HUES64 (cell line): ENCODE results near the gene PYROXD2.
"Not testable (repeated sequence)": the region's sequence is repeated elsewhere in the genome, so short reads cannot be mapped to it uniquely, and the experiment has no call there.

Source experiments
- H3K27ac ChIP-seq: 2 replicates; pipeline ENCODE4 v1.7.0; 2013; ENCODE audit warnings: low read depth, low read length, inconsistent platforms
- H3K27me3 ChIP-seq: 2 replicates; pipeline ENCODE4 v1.6.1; 2013; ENCODE audit warnings: mild to moderate bottlenecking, low read length; ENCODE audit not compliant: insufficient read depth
- H3K36me3 ChIP-seq: 2 replicates; pipeline ENCODE4 v1.6.1; 2013; ENCODE audit warnings: mild to moderate bottlenecking, low read length; ENCODE audit not compliant: insufficient read depth
- H3K4me1 ChIP-seq: 2 replicates; pipeline ENCODE4 v1.6.1; 2013; ENCODE audit warnings: mild to moderate bottlenecking, low read length, moderate library complexity; ENCODE audit not compliant: insufficient read depth
- H3K4me3 ChIP-seq: 2 replicates; pipeline ENCODE4 v1.5.1; 2013; ENCODE audit warnings: mild to moderate bottlenecking, low read length, moderate library complexity
- H3K9ac ChIP-seq: 2 replicates; pipeline ENCODE4 v1.6.1; 2013; ENCODE audit warnings: mild to moderate bottlenecking, low read depth, low read length
- H3K9me3 ChIP-seq: 2 replicates; pipeline ENCODE4 v1.6.1; 2013; ENCODE audit warnings: low read depth, low read length; ENCODE audit not compliant: insufficient read depth
- WGBS: fragments of 150-250, 120-280 bp; methylation state at CpG from one replicate; pipeline ENCODE4 v1.1.7; 2013; ENCODE audit warnings: missing lambda C conversion rate; 5-methylcytosine and 5-hydroxymethylcytosine counted together

The PYROXD2 gene

GRCh38 chr10:98361131-98362025 is 53.6 kb downstream of the PYROXD2 start:
- H3K36me3 ChIP-seq: no peaks in the 10 kb centered on the region
- 79% methylated on average over 15 of the region's 15 CpGs for WGBS
- peaks cover 14% of the 10 kb centered on the region; the same call in 1 of the 2 replicates for H3K4me1 ChIP-seq
- no peak overlapping the region for H3K27ac ChIP-seq
- no peak overlapping the region for H3K9ac ChIP-seq
- no peaks in the 10 kb centered on the region for H3K27me3 ChIP-seq
- no peak overlapping the region for H3K4me3 ChIP-seq
- no peaks in the 10 kb centered on the region for H3K9me3 ChIP-seq

- Histone ChIP-seq H3K4me3 (no peak overlapping the region), H3K4me1 (peaks cover 7% of the 10 kb centered on the region; the same call in 1 of the 2 replicates), H3K9ac (no peak overlapping the region), H3K9me3 (no peaks in the 10 kb centered on the region), H3K27ac (no peak overlapping the region), H3K36me3 (no peaks in the 10 kb centered on the region), H3K27me3 (no peaks in the 10 kb centered on the region)
- 73% methylated on average over 4 of the region's 5 CpGs for WGBS
These were observed 57.7 kb downstream of the PYROXD2 start for GRCh38 chr10:98357194-98357822.

GRCh38 chr10:98354491-98354890 is 60.5 kb downstream of the PYROXD2 start:
- H3K4me3 ChIP-seq: no peak overlapping the region
- H3K4me1 ChIP-seq: no peaks in the 10 kb centered on the region
- WGBS: 84% methylated on average over 3 of the region's 3 CpGs
- no peak overlapping the region for H3K9ac ChIP-seq
- H3K27ac ChIP-seq: no peak overlapping the region
- H3K9me3 ChIP-seq: no peaks in the 10 kb centered on the region
- no peaks in the 10 kb centered on the region for H3K27me3 ChIP-seq
- H3K36me3 ChIP-seq: no peaks in the 10 kb centered on the region

GRCh38 chr10:98353170-98353569 is 61.8 kb downstream of the PYROXD2 start:
- no peak overlapping the region for H3K9ac ChIP-seq
- H3K4me3 ChIP-seq: no peak overlapping the region
- no peaks in the 10 kb centered on the region for H3K9me3 ChIP-seq
- no peaks in the 10 kb centered on the region for H3K27me3 ChIP-seq
- H3K36me3 ChIP-seq: no peaks in the 10 kb centered on the region
- WGBS: 82% methylated on average over 7 of the region's 7 CpGs
- no peak overlapping the region for H3K27ac ChIP-seq
- H3K4me1 ChIP-seq: no peaks in the 10 kb centered on the region

- WGBS: 87% methylated on average over 11 of the region's 11 CpGs
- Histone ChIP-seq H3K4me1 (no peaks in the 10 kb centered on the region), H3K9me3 (peaks cover 5% of the 10 kb centered on the region), H3K4me3 (no peak overlapping the region), H3K36me3 (no peaks in the 10 kb centered on the region), H3K9ac (no peak overlapping the region), H3K27ac (no peak overlapping the region), H3K27me3 (no peaks in the 10 kb centered on the region)
These were observed 63.1 kb downstream of the PYROXD2 start for GRCh38 chr10:98351831-98352402.

- no peaks in the 10 kb centered on the region for H3K36me3 ChIP-seq
- no peaks in the 10 kb centered on the region for H3K4me1 ChIP-seq
- WGBS: 92% methylated on average over 9 of the region's 9 CpGs
- H3K9ac ChIP-seq: no peak overlapping the region
- peaks cover 13% of the 10 kb centered on the region for H3K9me3 ChIP-seq
- no peak overlapping the region for H3K27ac ChIP-seq
- no peaks in the 10 kb centered on the region for H3K27me3 ChIP-seq
- H3K4me3 ChIP-seq: no peak overlapping the region
These were observed 65.5 kb downstream of the PYROXD2 start for GRCh38 chr10:98349508-98349922.

GRCh38 chr10:98346847-98347246 is 68.1 kb downstream of the PYROXD2 start:
- Histone ChIP-seq H3K9ac (no peak overlapping the region), H3K36me3 (no peaks in the 10 kb centered on the region), H3K9me3 (peaks cover 13% of the 10 kb centered on the region), H3K4me1 (no peaks in the 10 kb centered on the region), H3K4me3 (no peak overlapping the region), H3K27me3 (no peaks in the 10 kb centered on the region), H3K27ac (no peak overlapping the region)
- WGBS: 85% methylated on average over 6 of the region's 6 CpGs

- WGBS: 91% methylated on average over 6 of the region's 6 CpGs
These were observed 70.4 kb downstream of the PYROXD2 start for GRCh38 chr10:98344589-98345038.

GRCh38 chr10:98341701-98342100 is 73.3 kb downstream of the PYROXD2 start:
- not testable (repeated sequence) for H3K27me3 ChIP-seq, H3K4me1 ChIP-seq, H3K4me3 ChIP-seq, H3K9ac ChIP-seq, H3K27ac ChIP-seq, H3K9me3 ChIP-seq, H3K36me3 ChIP-seq
- 94% methylated on average over 10 of the region's 10 CpGs for WGBS

More at GRCh38 chr10:98344589-98345038, 70.4 kb downstream of the PYROXD2 start:
- no peak overlapping the region for H3K27ac ChIP-seq
- no peak overlapping the region for H3K9ac ChIP-seq
- H3K9me3 ChIP-seq: peaks cover 13% of the 10 kb centered on the region
- H3K4me3 ChIP-seq: no peak overlapping the region
- no peaks in the 10 kb centered on the region for H3K36me3 ChIP-seq
- H3K27me3 ChIP-seq: no peaks in the 10 kb centered on the region
- no peaks in the 10 kb centered on the region for H3K4me1 ChIP-seq

GRCh38 chr10:98340940-98341310 is 74.1 kb downstream of the PYROXD2 start:
- Histone ChIP-seq H3K9me3 (no peaks in the 10 kb centered on the region), H3K36me3 (no peaks in the 10 kb centered on the region), H3K27me3 (no peaks in the 10 kb centered on the region), H3K4me3 (no peak overlapping the region), H3K27ac (no peak overlapping the region), H3K4me1 (no peaks in the 10 kb centered on the region), H3K9ac (no peak overlapping the region)
- 83% methylated on average over 2 of the region's 2 CpGs for WGBS

- Histone ChIP-seq H3K4me1 (no peaks in the 10 kb centered on the region), H3K36me3 (no peaks in the 10 kb centered on the region), H3K4me3 (no peak overlapping the region), H3K9ac (no peak overlapping the region), H3K27ac (no peak overlapping the region), H3K9me3 (no peaks in the 10 kb centered on the region), H3K27me3 (no peaks in the 10 kb centered on the region)
- 87% methylated on average over 8 of the region's 8 CpGs for WGBS
These were observed 74.6 kb downstream of the PYROXD2 start for GRCh38 chr10:98340261-98340939.
